Measurements from ENCODE around the gene SLIT3. TPM values are rescaled to one million over a fixed set of nuclear protein-coding genes. Genes with fewer than 3 reads are reported as not detected.

SLIT3 gene
- total RNA-seq, 1 experiment from 2014 or later, result 0.92 TPM

DNA sequence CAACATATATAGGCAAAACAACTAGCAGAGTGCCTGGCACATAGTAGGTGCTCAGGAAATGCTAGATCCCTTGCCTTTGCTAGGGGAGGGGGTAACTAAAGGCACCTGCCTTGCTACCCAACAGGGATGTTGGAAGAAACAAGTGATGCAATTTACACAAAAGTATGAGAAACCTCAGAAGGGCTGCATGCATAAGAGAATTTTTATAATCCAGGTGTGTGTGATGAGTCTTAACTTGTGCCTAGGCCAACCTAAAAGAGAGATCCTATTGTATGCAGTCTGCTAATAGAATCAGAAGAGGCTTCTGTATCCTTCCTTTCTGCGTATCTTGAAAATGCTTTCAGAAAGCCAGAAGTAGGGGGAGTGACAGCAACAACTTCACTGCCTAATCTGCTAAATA lies 135.9 kb downstream of the SLIT3 start:
- H3K4me1 Mint-ChIP-seq, result peaks cover 33 to 35% of the 10 kb centered on the region in 2 experiments
- no peak overlapping the region for H2BK20ac ChIP-seq (ENCODE audit: low read depth, low read length, poor library complexity, severe bottlenecking)

More for the DNA sequence above, 135.9 kb downstream of the SLIT3 start:
- H3K23ac ChIP-seq (ENCODE audit: insufficient read length, low read depth, low read length), result no peak overlapping the region
- no peak for DNase-seq
- H2BK12ac ChIP-seq (ENCODE audit: insufficient read length, low read depth, low read length), result no peak overlapping the region
- H3K79me1 ChIP-seq (ENCODE audit: insufficient read depth, low read depth, low read length, poor library complexity, severe bottlenecking), result no peaks in the 10 kb centered on the region
- Mint-ChIP-seq H3K4me3 (no peak overlapping the region), H3K9me3 (no peaks in the 10 kb centered on the region; a peak in 1 of 5 replicates), H3K27ac (no peak overlapping the region), H3K27me3 (ENCODE audit: low read depth) (peaks cover 17% of the 10 kb centered on the region), H3K36me3 (ENCODE audit: insufficient read depth in 1 of 3, low read depth in 3 of 3) (peaks cover 0 to 4% (median 0%) of the 10 kb centered on the region in 3 experiments; a peak in 3 of 7 replicates)
- no peak overlapping the region for H4K5ac ChIP-seq (ENCODE audit: insufficient read length, low read depth, low read length)
- H2AFZ ChIP-seq (ENCODE audit: low read length), result no peak overlapping the region
- H4K91ac ChIP-seq (ENCODE audit: insufficient read length, low read depth, low read length), result no peak overlapping the region
- H3K9ac ChIP-seq (ENCODE audit: extremely low read depth, insufficient read length, low read length), result no peak overlapping the region
- H3T11ph ChIP-seq (ENCODE audit: low read length), result no peak overlapping the region
- H3K18ac ChIP-seq (ENCODE audit: insufficient read length, low read depth, low read length), result no peak overlapping the region
- no peak overlapping the region for H2AK5ac ChIP-seq (ENCODE audit: insufficient read length, low read length)
- no peaks in the 10 kb centered on the region for H3K79me2 ChIP-seq (ENCODE audit: insufficient read depth, low read length)
- no peak overlapping the region for H3K27ac ChIP-seq (ENCODE audit: insufficient read length, low read depth, low read length)
- H2BK5ac ChIP-seq (ENCODE audit: insufficient read length, low read length), result no peak overlapping the region
- H4K20me1 ChIP-seq (ENCODE audit: control insufficient read depth, insufficient read depth, insufficient read length), result no peaks in the 10 kb centered on the region
- no peak overlapping the region for H3K4me2 ChIP-seq (ENCODE audit: insufficient read depth, insufficient read length, low read length)
- H4K8ac ChIP-seq (replicated peaks; ENCODE audit: insufficient read length, low read depth, low read length), result no peak overlapping the region
- no peak overlapping the region for H2BK120ac ChIP-seq (ENCODE audit: low read depth, low read length, poor library complexity, severe bottlenecking)
- no peaks in the 10 kb centered on the region for H3K27me3 ChIP-seq (ENCODE audit: insufficient read depth, low read length)
- TF ChIP-seq, protein P1, sequence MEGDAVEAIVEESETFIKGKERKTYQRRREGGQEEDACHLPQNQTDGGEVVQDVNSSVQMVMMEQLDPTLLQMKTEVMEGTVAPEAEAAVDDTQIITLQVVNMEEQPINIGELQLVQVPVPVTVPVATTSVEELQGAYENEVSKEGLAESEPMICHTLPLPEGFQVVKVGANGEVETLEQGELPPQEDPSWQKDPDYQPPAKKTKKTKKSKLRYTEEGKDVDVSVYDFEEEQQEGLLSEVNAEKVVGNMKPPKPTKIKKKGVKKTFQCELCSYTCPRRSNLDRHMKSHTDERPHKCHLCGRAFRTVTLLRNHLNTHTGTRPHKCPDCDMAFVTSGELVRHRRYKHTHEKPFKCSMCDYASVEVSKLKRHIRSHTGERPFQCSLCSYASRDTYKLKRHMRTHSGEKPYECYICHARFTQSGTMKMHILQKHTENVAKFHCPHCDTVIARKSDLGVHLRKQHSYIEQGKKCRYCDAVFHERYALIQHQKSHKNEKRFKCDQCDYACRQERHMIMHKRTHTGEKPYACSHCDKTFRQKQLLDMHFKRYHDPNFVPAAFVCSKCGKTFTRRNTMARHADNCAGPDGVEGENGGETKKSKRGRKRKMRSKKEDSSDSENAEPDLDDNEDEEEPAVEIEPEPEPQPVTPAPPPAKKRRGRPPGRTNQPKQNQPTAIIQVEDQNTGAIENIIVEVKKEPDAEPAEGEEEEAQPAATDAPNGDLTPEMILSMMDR (conservative IDR thresholded peaks at IDR 0.05), result no peak
- H3K4ac ChIP-seq (ENCODE audit: low read depth, low read length), result no peak overlapping the region
- H3K9me3 ChIP-seq (ENCODE audit: control insufficient read depth, low read depth, low read length), result no peaks in the 10 kb centered on the region
- no peak overlapping the region for H3K14ac ChIP-seq (ENCODE audit: insufficient read depth, low read length)
- no peaks in the 10 kb centered on the region for H3K23me2 ChIP-seq (ENCODE audit: insufficient read length, low read depth, low read length, poor library complexity, severe bottlenecking)
- H2BK15ac ChIP-seq (ENCODE audit: low read depth, low read length), result no peak overlapping the region
- no CpG with 5 or more reads among the region's 1 CpG for WGBS (ENCODE audit: extremely low coverage, insufficient read length, low lambda C conversion rate)
- H3K4me1 ChIP-seq (ENCODE audit: insufficient read depth, low read length), result no peaks in the 10 kb centered on the region; the same call in 1 of the 2 replicates
- H3K56ac ChIP-seq (ENCODE audit: insufficient read length, low read depth, low read length), result no peak overlapping the region
